A549 (cell line): ENCODE results near the gene HARBI1.

ENCODE experiments used
- CHD2 ChIP-seq: fragments of 150-350 bp; IDR thresholded peaks from 2 replicates; pipeline ENCODE4 v1.6.1; 2014; ENCODE audit warnings: low read length; ENCODE audit not compliant: partially characterized antibody
- KDM1A ChIP-seq: fragments of 200-600 bp; sonication (generic); IDR thresholded peaks from 2 replicates; pipeline ENCODE4 v1.6.1; 2016; ENCODE audit warnings: low read depth, mild to moderate bottlenecking
- PHF8 ChIP-seq: fragments of 200-600 bp; sonication (generic); IDR thresholded peaks from 2 replicates; pipeline ENCODE4 v1.6.1; 2016; ENCODE audit warnings: low read depth, mild to moderate bottlenecking, antibody characterized with exemption, moderate library complexity, borderline replicate concordance
- POLR2A ChIP-seq: IDR thresholded peaks from 2 replicates; pipeline ENCODE4 v1.6.1; 2012; ENCODE audit warnings: mild to moderate bottlenecking, low read length
- RNF2 ChIP-seq: fragments of 200-600 bp; sonication (generic); IDR thresholded peaks from 2 replicates; pipeline ENCODE4 v1.6.1; 2016; ENCODE audit warnings: low read depth, mild to moderate bottlenecking, antibody characterized with exemption, moderate library complexity, borderline replicate concordance
- ZFP36 ChIP-seq: fragments of 450-650 bp; IDR thresholded peaks from 2 replicates; pipeline ENCODE4 v1.6.1; 2014; ENCODE audit warnings: borderline replicate concordance; ENCODE audit not compliant: partially characterized antibody
- TF ChIP-seq, protein P1 (sequence below): fragments of >200 bp; sonication (Bioruptor Twin); formaldehyde crosslinking; IDR thresholded peaks from 3 replicates; pipeline ENCODE4 v1.5.1; 2016
- TF ChIP-seq, protein P2 (sequence below): fragments of >200 bp; sonication (Bioruptor Twin); formaldehyde crosslinking; IDR thresholded peaks from 2 replicates; pipeline ENCODE4 v1.6.1; 2016
- TF ChIP-seq, protein P3 (sequence below): fragments of 450-650 bp; IDR thresholded peaks from 2 replicates; pipeline ENCODE4 v1.6.1; 2014; ENCODE audit warnings: antibody characterized with exemption

DNA sequence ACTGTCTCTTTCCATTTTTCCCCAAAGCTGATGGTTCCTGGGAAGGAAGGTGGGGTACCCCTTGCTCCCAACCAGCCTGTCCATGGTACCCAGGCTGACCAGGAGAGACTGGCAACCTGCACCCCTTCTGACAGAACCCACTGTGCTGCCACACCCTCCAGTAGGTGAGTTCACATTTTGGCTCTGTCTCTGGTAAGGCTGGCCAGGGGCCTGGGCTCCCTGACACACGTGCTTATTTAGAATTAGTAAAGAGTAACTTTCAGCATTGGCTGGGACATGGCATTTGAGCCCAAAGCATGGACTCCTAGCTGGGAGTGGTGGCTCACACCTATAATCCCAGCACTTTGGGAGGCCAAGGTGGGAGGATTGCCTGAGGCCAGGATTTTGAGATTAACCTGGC is 48.3 kb upstream of the HARBI1 start:
- TF ChIP-seq, protein P1, sequence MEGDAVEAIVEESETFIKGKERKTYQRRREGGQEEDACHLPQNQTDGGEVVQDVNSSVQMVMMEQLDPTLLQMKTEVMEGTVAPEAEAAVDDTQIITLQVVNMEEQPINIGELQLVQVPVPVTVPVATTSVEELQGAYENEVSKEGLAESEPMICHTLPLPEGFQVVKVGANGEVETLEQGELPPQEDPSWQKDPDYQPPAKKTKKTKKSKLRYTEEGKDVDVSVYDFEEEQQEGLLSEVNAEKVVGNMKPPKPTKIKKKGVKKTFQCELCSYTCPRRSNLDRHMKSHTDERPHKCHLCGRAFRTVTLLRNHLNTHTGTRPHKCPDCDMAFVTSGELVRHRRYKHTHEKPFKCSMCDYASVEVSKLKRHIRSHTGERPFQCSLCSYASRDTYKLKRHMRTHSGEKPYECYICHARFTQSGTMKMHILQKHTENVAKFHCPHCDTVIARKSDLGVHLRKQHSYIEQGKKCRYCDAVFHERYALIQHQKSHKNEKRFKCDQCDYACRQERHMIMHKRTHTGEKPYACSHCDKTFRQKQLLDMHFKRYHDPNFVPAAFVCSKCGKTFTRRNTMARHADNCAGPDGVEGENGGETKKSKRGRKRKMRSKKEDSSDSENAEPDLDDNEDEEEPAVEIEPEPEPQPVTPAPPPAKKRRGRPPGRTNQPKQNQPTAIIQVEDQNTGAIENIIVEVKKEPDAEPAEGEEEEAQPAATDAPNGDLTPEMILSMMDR = no peak
- TF ChIP-seq POLR2A = no peak
- no peak for TF ChIP-seq ZFP36
- TF ChIP-seq, protein P2, sequence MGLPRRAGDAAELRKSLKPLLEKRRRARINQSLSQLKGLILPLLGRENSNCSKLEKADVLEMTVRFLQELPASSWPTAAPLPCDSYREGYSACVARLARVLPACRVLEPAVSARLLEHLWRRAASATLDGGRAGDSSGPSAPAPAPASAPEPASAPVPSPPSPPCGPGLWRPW = no peak
- TF ChIP-seq, protein P3, sequence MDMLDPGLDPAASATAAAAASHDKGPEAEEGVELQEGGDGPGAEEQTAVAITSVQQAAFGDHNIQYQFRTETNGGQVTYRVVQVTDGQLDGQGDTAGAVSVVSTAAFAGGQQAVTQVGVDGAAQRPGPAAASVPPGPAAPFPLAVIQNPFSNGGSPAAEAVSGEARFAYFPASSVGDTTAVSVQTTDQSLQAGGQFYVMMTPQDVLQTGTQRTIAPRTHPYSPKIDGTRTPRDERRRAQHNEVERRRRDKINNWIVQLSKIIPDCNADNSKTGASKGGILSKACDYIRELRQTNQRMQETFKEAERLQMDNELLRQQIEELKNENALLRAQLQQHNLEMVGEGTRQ = no peak
- TF ChIP-seq RNF2 = no peak
- no peak for TF ChIP-seq PHF8
- TF ChIP-seq CHD2 = no peak
- no peak for TF ChIP-seq KDM1A
